DND-41 (cell line): Measurements from ENCODE around the gene CYRIA.

Experiments
- CTCF ChIP-seq: IDR thresholded peaks from 2 replicates; pipeline ENCODE4 v1.5.1; 2012; ENCODE audit warnings: borderline replicate concordance, low read length, moderate library complexity, mild to moderate bottlenecking; ENCODE audit not compliant: poor library complexity, severe bottlenecking; ENCODE audit errors: extremely low read depth
- EZH2 ChIP-seq: IDR thresholded peaks from 3 replicates; pipeline ENCODE4 v1.6.1; 2012; ENCODE audit warnings: borderline replicate concordance, low read depth, mild to moderate bottlenecking, moderate library complexity, low read length, inconsistent platforms; ENCODE audit not compliant: severe bottlenecking

GRCh38 chr2:16645088-16645487 lies 20.5 kb downstream of the CYRIA start:
- TF ChIP-seq CTCF = no peak
- TF ChIP-seq EZH2 = no peak
